ENCODE measurements around the gene SPRTN.

- TF ChIP-seq CTCF (IDR thresholded peaks at IDR 0.05 in 8 of 11, conservative IDR thresholded peaks at IDR 0.05 in 3 of 11) (no peak), POLR2AphosphoS5 (IDR thresholded peaks at IDR 0.05) (peak in 1 of 3 donors; percentile 14)
These were observed 26.1 kb downstream of the SPRTN start for GRCh38 chr1:231364192-231364591.
